Measurements from ENCODE around the gene HMGN3.

DNA sequence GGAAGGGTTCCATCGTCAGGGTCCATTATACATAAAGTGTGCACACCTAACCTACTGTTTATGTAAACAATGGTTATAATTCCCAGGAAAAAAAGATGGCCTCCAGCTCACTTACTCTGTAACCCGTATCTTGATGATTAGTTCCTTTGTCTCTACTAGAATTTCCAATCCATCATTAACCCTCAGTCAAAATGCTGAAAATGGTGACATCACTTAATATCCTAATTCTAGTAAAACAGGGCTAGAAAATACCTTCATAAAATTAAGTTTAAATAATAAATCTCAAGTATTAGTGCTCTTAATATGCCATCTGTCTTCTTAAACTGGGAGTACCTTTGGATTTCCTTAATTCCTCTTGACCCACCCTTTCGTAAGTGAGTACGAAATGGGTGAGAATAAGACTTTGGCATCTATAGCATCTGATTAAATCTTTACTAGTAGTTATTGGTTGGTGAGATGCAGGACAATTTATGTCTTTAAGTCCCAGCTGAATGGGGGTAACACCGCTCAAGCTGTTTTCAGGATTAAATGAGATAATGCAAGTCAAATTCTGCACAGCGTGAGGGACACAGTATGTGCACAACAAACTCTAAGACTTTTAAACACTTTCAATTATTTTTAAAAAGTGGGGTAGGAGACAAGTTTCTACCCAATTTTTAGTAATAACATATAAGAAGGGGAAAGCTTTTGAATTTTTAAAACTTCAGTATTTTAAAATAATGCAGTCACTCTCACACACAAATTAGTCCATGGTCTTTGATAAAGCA, 1.6 kb downstream of the HMGN3 start:
- TF ChIP-seq, protein P1, sequence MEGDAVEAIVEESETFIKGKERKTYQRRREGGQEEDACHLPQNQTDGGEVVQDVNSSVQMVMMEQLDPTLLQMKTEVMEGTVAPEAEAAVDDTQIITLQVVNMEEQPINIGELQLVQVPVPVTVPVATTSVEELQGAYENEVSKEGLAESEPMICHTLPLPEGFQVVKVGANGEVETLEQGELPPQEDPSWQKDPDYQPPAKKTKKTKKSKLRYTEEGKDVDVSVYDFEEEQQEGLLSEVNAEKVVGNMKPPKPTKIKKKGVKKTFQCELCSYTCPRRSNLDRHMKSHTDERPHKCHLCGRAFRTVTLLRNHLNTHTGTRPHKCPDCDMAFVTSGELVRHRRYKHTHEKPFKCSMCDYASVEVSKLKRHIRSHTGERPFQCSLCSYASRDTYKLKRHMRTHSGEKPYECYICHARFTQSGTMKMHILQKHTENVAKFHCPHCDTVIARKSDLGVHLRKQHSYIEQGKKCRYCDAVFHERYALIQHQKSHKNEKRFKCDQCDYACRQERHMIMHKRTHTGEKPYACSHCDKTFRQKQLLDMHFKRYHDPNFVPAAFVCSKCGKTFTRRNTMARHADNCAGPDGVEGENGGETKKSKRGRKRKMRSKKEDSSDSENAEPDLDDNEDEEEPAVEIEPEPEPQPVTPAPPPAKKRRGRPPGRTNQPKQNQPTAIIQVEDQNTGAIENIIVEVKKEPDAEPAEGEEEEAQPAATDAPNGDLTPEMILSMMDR (IDR thresholded peaks at IDR 0.05) = no peak
- TF ChIP-seq POLR2A (IDR thresholded peaks at IDR 0.05) = no peak

Measured in uterus (tissue), 2 donors.